Osteoblast (primary cell): ENCODE data around the gene ATE1. TPM values are rescaled to one million over a fixed set of nuclear protein-coding genes. Genes with fewer than 3 reads are reported as not detected.

Experiments used
- DNase-seq: peaks from one replicate; pipeline ENCODE4 v3.0.0; 2011; ENCODE audit warnings: low spot score, mixed read lengths; ENCODE audit not compliant: insufficient read length; ENCODE audit errors: missing footprints
- H2AFZ ChIP-seq: 2 replicates; pipeline ENCODE4 v1.6.0; 2011; ENCODE audit warnings: mild to moderate bottlenecking, low read length
- H3K27ac ChIP-seq: 2 replicates; pipeline ENCODE4 v1.5.1; 2011; ENCODE audit warnings: mild to moderate bottlenecking, low read depth, low read length, moderate library complexity
- H3K27me3 ChIP-seq: 2 replicates; pipeline ENCODE4 v1.6.0; 2012; ENCODE audit warnings: mild to moderate bottlenecking, control low read depth, inconsistent platforms, low read length, moderate library complexity; ENCODE audit not compliant: insufficient read depth
- H3K36me3 ChIP-seq: 2 replicates; pipeline ENCODE4 v1.5.1; 2011; ENCODE audit warnings: mild to moderate bottlenecking, low read length, control low read depth, moderate library complexity; ENCODE audit not compliant: insufficient read depth
- H3K4me1 ChIP-seq: 2 replicates; pipeline ENCODE4 v1.5.1; 2011; ENCODE audit warnings: mild to moderate bottlenecking, low read length, control low read depth, moderate library complexity; ENCODE audit not compliant: insufficient read depth
- H3K4me2 ChIP-seq: 2 replicates; pipeline ENCODE4 v1.6.0; 2011; ENCODE audit warnings: mild to moderate bottlenecking, low read length; ENCODE audit not compliant: insufficient read depth
- H3K4me3 ChIP-seq: fragments of 200-600 bp; sonication (generic); 3 replicates; pipeline ENCODE4 v1.5.1; 2012; ENCODE audit warnings: mild to moderate bottlenecking, low read length, inconsistent platforms; ENCODE audit not compliant: insufficient read depth
- H3K79me2 ChIP-seq: 2 replicates; pipeline ENCODE4 v1.6.0; 2012; ENCODE audit warnings: mild to moderate bottlenecking, low read length, control low read depth, inconsistent platforms; ENCODE audit not compliant: insufficient read depth
- H3K9me3 ChIP-seq: 2 replicates; pipeline ENCODE4 v1.5.1; 2011; ENCODE audit warnings: low read depth, low read length, control low read depth
- H4K20me1 ChIP-seq: 2 replicates; pipeline ENCODE4 v1.6.0; 2012; ENCODE audit warnings: mild to moderate bottlenecking, low read length, control low read depth; ENCODE audit not compliant: insufficient read depth
- CTCF ChIP-seq: IDR thresholded peaks from 2 replicates; pipeline ENCODE4 v1.5.1; 2011; ENCODE audit warnings: mild to moderate bottlenecking, low read depth, low read length, moderate library complexity; ENCODE audit errors: extremely low read depth
- small RNA-seq: library from RNA; depleted of rRNA; stranded (forward); fragments of <200 nt; gene quantifications from one replicate; pipeline ENCODE3, GENCODE V24; 2012
- total RNA-seq: library from RNA; depleted of rRNA; stranded (reverse); fragments of >200 nt; gene quantifications from 2 replicates; pipeline ENCODE4 v1.2.3, GENCODE V29; 2012

Gene ATE1
- total RNA-seq, 1 donor = 21.0 TPM

DNA sequence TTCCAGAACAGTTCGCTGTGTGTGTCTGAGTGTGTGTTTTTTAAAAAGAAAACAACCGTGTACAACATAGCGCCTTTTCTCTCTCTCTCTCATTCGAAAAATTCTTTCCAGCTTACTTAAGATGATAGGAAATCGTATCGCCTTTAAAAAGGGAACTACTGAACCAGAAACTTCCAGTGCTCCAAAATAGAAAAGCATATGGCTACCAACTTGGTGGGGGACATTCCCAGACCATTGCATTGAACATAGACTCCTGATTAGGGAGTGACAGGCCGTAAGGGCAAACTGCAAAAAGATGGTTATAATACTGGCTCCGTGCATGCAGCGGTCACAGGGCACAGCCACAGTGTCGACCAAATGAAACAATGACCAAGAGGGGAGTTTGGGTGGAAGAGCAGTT lies 235.2 kb downstream of the ATE1 start:
- Histone ChIP-seq H2AFZ (no peak overlapping the region), H3K4me3 (no peak overlapping the region), H3K79me2 (no peaks in the 10 kb centered on the region), H3K36me3 (no peaks in the 10 kb centered on the region), H3K27ac (no peak overlapping the region), H3K4me2 (no peak overlapping the region), H3K9me3 (no peaks in the 10 kb centered on the region), H3K4me1 (no peaks in the 10 kb centered on the region), H4K20me1 (no peaks in the 10 kb centered on the region), H3K27me3 (peaks cover 23% of the 10 kb centered on the region)
- TF ChIP-seq CTCF = no peak
- DNase-seq = no peak

DNA sequence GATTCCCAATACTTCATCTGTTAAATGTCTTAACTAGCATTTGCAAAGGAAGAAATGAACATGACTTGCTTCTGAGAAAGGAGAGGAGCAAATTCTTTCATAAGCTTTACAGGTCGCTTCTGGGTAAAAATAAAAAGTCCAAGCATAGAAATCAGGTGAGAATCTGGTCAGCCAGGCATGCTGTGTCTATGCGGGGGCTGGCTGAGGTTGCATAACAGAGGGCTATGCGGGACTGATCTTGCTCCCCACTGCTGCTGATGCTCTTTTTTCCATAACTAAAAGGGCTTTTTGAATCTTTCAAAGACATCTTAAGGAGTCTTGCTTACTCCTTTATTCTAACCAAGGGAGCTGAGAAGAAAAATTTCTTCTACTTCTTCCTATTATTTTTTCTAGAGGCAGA lies 236.9 kb downstream of the ATE1 start:
- Histone ChIP-seq H4K20me1 (no peaks in the 10 kb centered on the region), H3K4me1 (no peaks in the 10 kb centered on the region), H3K4me3 (no peak overlapping the region), H3K36me3 (no peaks in the 10 kb centered on the region), H3K79me2 (no peaks in the 10 kb centered on the region), H3K27ac (no peak overlapping the region), H3K4me2 (no peak overlapping the region), H3K9me3 (no peaks in the 10 kb centered on the region), H2AFZ (no peak overlapping the region), H3K27me3 (peaks cover 28% of the 10 kb centered on the region)
- DNase-seq = no peak
- TF ChIP-seq CTCF = no peak

Small RNA genes within 50 kb of the gene (small RNA-seq; reads per million reads assigned to genes)
- gene RF00019 = not detected
- gene RF02219 = not detected

Other genes with a start within 250 kb of the ATE1 start
- gene NSMCE4A, start 47.2 kb upstream of the ATE1 start, total RNA-seq = 25.7 and 28.9 TPM in 2 replicates
- gene TACC2, start 61.1 kb upstream of the ATE1 start, total RNA-seq = 5.0 and 5.8 TPM in 2 replicates